OCI-LY7 (cell line): ENCODE results near the gene MRPL33. TPM values are rescaled to one million over a fixed set of nuclear protein-coding genes. Genes with fewer than 3 reads are reported as not detected.

Experiments used
- BruUV-seq: library from RNA; stranded (reverse); fragments of 400-500 nt; replicated peaks from 2 replicates; lab custom pipeline; 2021; lab: Mats Ljungman, UMichigan
- CTCF ChIA-PET: fragments of 300-600 bp; sonication (Branson Sonifier 250); formaldehyde crosslinking; loops from one replicate; lab custom pipeline; 2022; ENCODE audit warnings: antibody characterized with exemption; ENCODE audit not compliant: unreplicated experiment; lab: Charles Lee
- POLR2A ChIA-PET: fragments of 300-600 bp; sonication (Branson Sonifier 250); formaldehyde crosslinking; loops from one replicate; lab custom pipeline; 2022; ENCODE audit warnings: antibody characterized with exemption; lab: Charles Lee
- DNase-seq: peaks from one replicate; pipeline ENCODE4 v3.0.0-alpha.2; 2015; ENCODE audit warnings: low spot score
- H2AFZ ChIP-seq: fragments of 200-600 bp; sonication (generic), shearing (Covaris generic); 2 replicates; pipeline ENCODE4 v1.6.1; 2014; ENCODE audit warnings: mild to moderate bottlenecking, antibody characterized with exemption, low read length, moderate library complexity
- H3K27ac ChIP-seq: fragments of 200-600 bp; sonication (generic); 2 replicates; pipeline ENCODE4 v1.5.1; 2014; ENCODE audit warnings: mixed run types, low read depth, mild to moderate bottlenecking, moderate library complexity, low read length, inconsistent platforms; ENCODE audit not compliant: poor library complexity, severe bottlenecking
- H3K36me3 ChIP-seq: fragments of 200-600 bp; sonication (generic); 2 replicates; pipeline ENCODE4 v1.6.1; 2014; ENCODE audit warnings: mild to moderate bottlenecking, antibody characterized with exemption, low read length, moderate library complexity, mixed read lengths; ENCODE audit not compliant: insufficient read depth
- H3K4me1 ChIP-seq: fragments of 200-600 bp; sonication (generic); 2 replicates; pipeline ENCODE4 v1.5.1; 2014; ENCODE audit warnings: mild to moderate bottlenecking, low read length; ENCODE audit not compliant: insufficient read depth, poor library complexity, severe bottlenecking
- H3K4me2 ChIP-seq: fragments of 200-600 bp; sonication (generic); 2 replicates; pipeline ENCODE4 v1.6.1; 2014; ENCODE audit warnings: mild to moderate bottlenecking, low read length
- H3K4me3 ChIP-seq: fragments of 200-600 bp; sonication (generic); 2 replicates; pipeline ENCODE4 v1.5.1; 2014; ENCODE audit warnings: mild to moderate bottlenecking, low read depth, low read length; ENCODE audit not compliant: poor library complexity, severe bottlenecking
- H3K79me2 ChIP-seq: fragments of 200-600 bp; sonication (generic); 2 replicates; pipeline ENCODE4 v1.6.1; 2016; ENCODE audit warnings: low read depth, mild to moderate bottlenecking, low read length, moderate library complexity, mixed read lengths; ENCODE audit not compliant: insufficient read depth
- H3K9me2 ChIP-seq: fragments of 200-600 bp; sonication (generic); 2 replicates; pipeline ENCODE4 v1.6.1; 2016; ENCODE audit warnings: mild to moderate bottlenecking, low read length, mixed read lengths; ENCODE audit not compliant: insufficient read depth
- H3K9me3 ChIP-seq: fragments of 200-600 bp; sonication (generic); 2 replicates; pipeline ENCODE4 v1.6.1; 2014; ENCODE audit warnings: mild to moderate bottlenecking, mixed run types, low read length, mixed read lengths
- H4K20me1 ChIP-seq: fragments of 200-600 bp; sonication (generic); 2 replicates; pipeline ENCODE4 v1.6.1; 2014; ENCODE audit warnings: mild to moderate bottlenecking, antibody characterized with exemption, low read length, moderate library complexity, mixed read lengths; ENCODE audit not compliant: insufficient read depth
- CTCF ChIP-seq: fragments of 200-600 bp; sonication (generic); conservative IDR thresholded peaks from 2 replicates; pipeline ENCODE4 v1.5.1; 2014; ENCODE audit warnings: mild to moderate bottlenecking, antibody characterized with exemption, low read length, moderate library complexity, mixed read lengths
- EZH2phosphoT487 ChIP-seq: fragments of 200-600 bp; sonication (generic); IDR thresholded peaks from 2 replicates; pipeline ENCODE4 v1.6.1; 2018; ENCODE audit warnings: low read depth, borderline replicate concordance, mild to moderate bottlenecking, mixed run types, antibody characterized with exemption, low read length, moderate library complexity, mixed read lengths
- intact Hi-C: fragments of 100-400 bp; cut with micrococcal nuclease; formaldehyde crosslinking; loops from one replicate; pipeline ENCODE4 v1.10.0; 2022; ENCODE audit not compliant: unreplicated experiment
- total RNA-seq, 2 experiments: library from RNA; depleted of rRNA in 1 of 2; stranded (reverse); fragments of >200 nt in 1 of 2; shearing (Covaris generic) in 1 of 2; gene quantifications; 2 replicates each; pipeline ENCODE4 v1.2.3, GENCODE V29; 2014 to 2022

Gene MRPL33
- total RNA-seq, 2 experiments from 2014 or later, result 43.8 to 51.2 TPM

DNA sequence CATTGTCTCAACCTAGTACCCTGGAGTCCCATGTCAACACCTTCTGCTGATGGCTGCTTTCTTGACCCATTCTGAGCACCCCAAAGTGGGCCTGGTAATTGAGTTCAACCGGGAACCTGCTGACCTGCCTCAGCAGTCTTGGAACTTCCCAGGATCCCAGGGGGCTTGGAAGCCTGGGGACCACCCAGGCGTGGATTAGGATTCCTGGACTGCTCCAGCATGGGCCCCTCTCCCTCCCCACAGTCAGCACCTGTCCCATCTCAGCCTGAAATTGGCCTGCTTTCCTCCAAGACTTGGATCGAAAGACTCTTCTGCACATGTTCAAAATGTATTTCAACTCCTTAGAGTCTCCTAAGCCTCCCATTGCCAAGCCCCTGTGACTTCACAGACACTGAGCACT, 15.4 kb upstream of the MRPL33 start:
- H4K20me1 ChIP-seq, result no peaks in the 10 kb centered on the region
- no peak for TF ChIP-seq EZH2phosphoT487
- no peak for TF ChIP-seq CTCF
- H3K79me2 ChIP-seq, result no peaks in the 10 kb centered on the region
- no peaks in the 10 kb centered on the region for H3K9me2 ChIP-seq
- no peak for DNase-seq
- no peak overlapping the region for H2AFZ ChIP-seq
- H3K9me3 ChIP-seq, result no peaks in the 10 kb centered on the region
- BruUV-seq, result no TSS peak
- H3K4me2 ChIP-seq, result no peak overlapping the region
- CTCF ChIA-PET, result no interaction called here
- intact Hi-C loops, result no loop called here
- no peak overlapping the region for H3K4me3 ChIP-seq
- no peak overlapping the region for H3K27ac ChIP-seq
- H3K36me3 ChIP-seq, result no peaks in the 10 kb centered on the region
- H3K4me1 ChIP-seq, result no peaks in the 10 kb centered on the region
- POLR2A ChIA-PET, result no interaction called here

- ChIA-PET CTCF (no interaction called here), POLR2A (no interaction called here)
- Histone ChIP-seq H3K9me2 (no peaks in the 10 kb centered on the region), H3K4me3 (no peak overlapping the region), H2AFZ (no peak overlapping the region), H3K9me3 (no peaks in the 10 kb centered on the region), H3K4me2 (no peak overlapping the region), H3K27ac (no peak overlapping the region), H3K4me1 (no peaks in the 10 kb centered on the region), H4K20me1 (no peaks in the 10 kb centered on the region), H3K36me3 (no peaks in the 10 kb centered on the region), H3K79me2 (no peaks in the 10 kb centered on the region)
- no TSS peak for BruUV-seq
- TF ChIP-seq CTCF (no peak), EZH2phosphoT487 (no peak)
- intact Hi-C loops, result no loop called here
- DNase-seq, result no peak
Observed at GRCh38 chr2:27756544-27757498, 14.7 kb upstream of the MRPL33 start.
